ENCODE measurements around the gene WNT1.

GRCh38 chr12:48986720-48987291, 8.7 kb downstream of the WNT1 start:
- TF ChIP-seq POLR2A (IDR thresholded peaks at IDR 0.05; ENCODE audit: low read depth, low read length), result no peak
- no peak for TF ChIP-seq POLR2AphosphoS5 (IDR thresholded peaks at IDR 0.05; ENCODE audit: low read depth, low read length)
- TF ChIP-seq TAF1 (IDR thresholded peaks at IDR 0.05; ENCODE audit: low read depth, low read length), result no peak
- TF ChIP-seq PAX5 (IDR thresholded peaks at IDR 0.05; ENCODE audit: insufficient read depth, low read length, severe bottlenecking), result no peak

All from GM12891 (cell line).